A673 (cell line): ENCODE results near the gene CD37.

Experiments used
- CTCF ChIP-seq: fragments of 300-800, 200-600 bp; sonication (generic); conservative IDR thresholded peaks from 2 replicates; pipeline ENCODE4 v1.5.1; 2017; ENCODE audit warnings: low read depth, mild to moderate bottlenecking, antibody characterized with exemption, low read length, moderate library complexity, mixed read lengths
- EZH2 ChIP-seq: fragments of 200-600 bp; sonication (generic); IDR thresholded peaks from 2 replicates; pipeline ENCODE4 v1.6.1; 2017; ENCODE audit warnings: borderline replicate concordance, low read depth, mild to moderate bottlenecking, mixed read lengths, antibody characterized with exemption, low read length; ENCODE audit not compliant: poor library complexity, severe bottlenecking

- TF ChIP-seq CTCF (peak; percentile 35), EZH2 (no peak)
These were observed 28.3 kb downstream of the CD37 start, which contains the start of gene DKKL1 for GRCh38 chr19:49363268-49364082.
